OCI-LY1 (cell line): ENCODE data around the gene RAX.

Experiments
- H2AFZ ChIP-seq: fragments of 200-600 bp; sonication (generic), shearing (Covaris generic); 2 replicates; pipeline ENCODE4 v1.6.0; 2014; ENCODE audit warnings: antibody characterized with exemption, mild to moderate bottlenecking, low read length
- H3F3A ChIP-seq: fragments of 200-600 bp; sonication (generic), shearing (Covaris generic); 2 replicates; pipeline ENCODE4 v1.6.0; 2014; ENCODE audit warnings: mild to moderate bottlenecking, antibody characterized with exemption, low read length, moderate library complexity; ENCODE audit not compliant: insufficient read depth
- H3K27ac ChIP-seq: fragments of 200-600 bp; sonication (generic); 2 replicates; pipeline ENCODE4 v1.5.1; 2014; ENCODE audit warnings: low read length, mixed run types, mild to moderate bottlenecking, low read depth; ENCODE audit not compliant: poor library complexity, severe bottlenecking
- H3K27me3 ChIP-seq: fragments of 200-600 bp; sonication (generic); 2 replicates; pipeline ENCODE4 v1.6.0; 2014; ENCODE audit warnings: antibody characterized with exemption, mild to moderate bottlenecking, low read length, moderate library complexity; ENCODE audit not compliant: insufficient read depth
- H3K36me3 ChIP-seq: fragments of 200-600 bp; sonication (generic); 2 replicates; pipeline ENCODE4 v1.6.1; 2014; ENCODE audit warnings: mild to moderate bottlenecking, antibody characterized with exemption, low read length, moderate library complexity, mixed read lengths; ENCODE audit not compliant: insufficient read depth
- H3K4me1 ChIP-seq: fragments of 200-600 bp; sonication (generic); 2 replicates; pipeline ENCODE4 v1.5.1; 2014; ENCODE audit warnings: mild to moderate bottlenecking, low read length, moderate library complexity; ENCODE audit not compliant: insufficient read depth, severe bottlenecking
- H3K4me2 ChIP-seq: fragments of 200-600 bp; sonication (generic), shearing (Covaris generic); 2 replicates; pipeline ENCODE4 v1.6.1; 2014; ENCODE audit warnings: low read length
- H3K4me3 ChIP-seq: fragments of 200-600 bp; sonication (generic); 2 replicates; pipeline ENCODE4 v1.5.1; 2014; ENCODE audit warnings: low read length, low read depth, mild to moderate bottlenecking, mixed read lengths; ENCODE audit not compliant: poor library complexity, severe bottlenecking
- H3K79me2 ChIP-seq: fragments of 200-600 bp; shearing (Covaris generic); 2 replicates; pipeline ENCODE4 v1.6.1; 2016; ENCODE audit warnings: mixed run types, low read length, mixed read lengths; ENCODE audit not compliant: insufficient read depth
- H3K9ac ChIP-seq: fragments of 200-600 bp; sonication (generic), shearing (Covaris generic); 2 replicates; pipeline ENCODE4 v1.6.1; 2014; ENCODE audit warnings: mild to moderate bottlenecking, low read length, mixed read lengths
- H3K9me2 ChIP-seq: fragments of 200-600 bp; sonication (generic), shearing (Covaris generic); 2 replicates; pipeline ENCODE4 v1.6.1; 2014; ENCODE audit warnings: low read depth, mild to moderate bottlenecking, low read length, mixed read lengths
- H3K9me3 ChIP-seq: fragments of 200-600 bp; shearing (Covaris generic); 2 replicates; pipeline ENCODE4 v1.6.1; 2014; ENCODE audit warnings: low read length, mixed read lengths
- H4K20me1 ChIP-seq: fragments of 200-600 bp; sonication (generic), shearing (Covaris generic); 2 replicates; pipeline ENCODE4 v1.6.0; 2016; ENCODE audit warnings: mild to moderate bottlenecking, low read length; ENCODE audit not compliant: insufficient read depth
- EZH2 ChIP-seq: fragments of 200-600 bp; sonication (generic), shearing (Covaris generic); IDR thresholded peaks from 2 replicates; pipeline ENCODE4 v1.8.0; 2017; ENCODE audit warnings: borderline replicate concordance, mixed run types, mild to moderate bottlenecking, antibody characterized with exemption, low read length, moderate library complexity, mixed read lengths
- TF ChIP-seq, protein P1 (sequence below): fragments of 200-600 bp; sonication (generic), shearing (Covaris generic); IDR thresholded peaks from 2 replicates; pipeline ENCODE4 v1.5.1; 2017; ENCODE audit warnings: mild to moderate bottlenecking, antibody characterized with exemption, low read length, moderate library complexity, mixed read lengths

The RAX gene

DNA sequence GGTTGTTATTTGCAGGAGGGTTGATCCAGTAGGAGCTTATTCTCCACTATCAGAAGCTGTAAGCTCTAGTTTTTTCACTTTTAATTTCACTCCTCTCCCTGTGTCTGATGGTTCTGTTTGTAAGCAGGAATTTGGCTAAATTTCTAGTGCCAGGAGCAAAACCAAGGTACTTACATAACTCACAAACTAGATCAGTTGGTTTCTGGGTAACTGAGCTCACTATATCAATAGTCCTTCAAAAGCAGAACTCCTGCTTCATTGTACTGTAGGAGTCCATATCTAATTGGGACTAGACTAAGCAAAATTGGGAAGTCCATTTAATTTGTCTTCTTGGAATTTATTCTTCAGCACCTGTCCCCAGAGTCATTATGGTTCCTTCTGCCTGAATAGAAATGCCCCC lies 20.1 kb upstream of the RAX start:
- Histone ChIP-seq H3K27ac (no peak overlapping the region), H3K9me2 (no peaks in the 10 kb centered on the region), H3K36me3 (no peaks in the 10 kb centered on the region), H3K9ac (no peak overlapping the region), H3F3A (no peaks in the 10 kb centered on the region), H4K20me1 (no peaks in the 10 kb centered on the region), H2AFZ (no peak overlapping the region), H3K79me2 (no peaks in the 10 kb centered on the region), H3K4me2 (no peak overlapping the region), H3K4me1 (no peaks in the 10 kb centered on the region), H3K27me3 (no peaks in the 10 kb centered on the region), H3K9me3 (no peaks in the 10 kb centered on the region), H3K4me3 (no peak overlapping the region)
- no peak for TF ChIP-seq EZH2
- TF ChIP-seq, protein P1, sequence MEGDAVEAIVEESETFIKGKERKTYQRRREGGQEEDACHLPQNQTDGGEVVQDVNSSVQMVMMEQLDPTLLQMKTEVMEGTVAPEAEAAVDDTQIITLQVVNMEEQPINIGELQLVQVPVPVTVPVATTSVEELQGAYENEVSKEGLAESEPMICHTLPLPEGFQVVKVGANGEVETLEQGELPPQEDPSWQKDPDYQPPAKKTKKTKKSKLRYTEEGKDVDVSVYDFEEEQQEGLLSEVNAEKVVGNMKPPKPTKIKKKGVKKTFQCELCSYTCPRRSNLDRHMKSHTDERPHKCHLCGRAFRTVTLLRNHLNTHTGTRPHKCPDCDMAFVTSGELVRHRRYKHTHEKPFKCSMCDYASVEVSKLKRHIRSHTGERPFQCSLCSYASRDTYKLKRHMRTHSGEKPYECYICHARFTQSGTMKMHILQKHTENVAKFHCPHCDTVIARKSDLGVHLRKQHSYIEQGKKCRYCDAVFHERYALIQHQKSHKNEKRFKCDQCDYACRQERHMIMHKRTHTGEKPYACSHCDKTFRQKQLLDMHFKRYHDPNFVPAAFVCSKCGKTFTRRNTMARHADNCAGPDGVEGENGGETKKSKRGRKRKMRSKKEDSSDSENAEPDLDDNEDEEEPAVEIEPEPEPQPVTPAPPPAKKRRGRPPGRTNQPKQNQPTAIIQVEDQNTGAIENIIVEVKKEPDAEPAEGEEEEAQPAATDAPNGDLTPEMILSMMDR = no peak

DNA sequence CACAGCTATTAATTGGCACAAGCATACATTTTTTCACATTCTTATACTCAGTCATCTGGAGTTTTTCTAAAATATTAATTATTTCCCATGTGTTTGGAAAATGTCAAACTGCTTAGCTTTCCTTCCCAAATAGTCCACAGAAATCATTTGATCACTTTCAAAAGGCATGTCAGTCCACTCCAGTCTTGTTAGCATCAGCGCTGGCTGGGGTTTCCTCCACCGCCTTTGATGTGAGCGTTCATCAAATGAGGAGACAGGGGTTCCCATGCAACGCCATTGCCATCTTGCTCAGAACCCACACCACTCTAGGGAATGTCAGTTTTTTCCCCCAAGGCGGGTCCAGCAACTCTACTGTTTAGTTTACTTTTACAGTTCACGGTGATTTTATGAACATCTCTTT lies 13.1 kb upstream of the RAX start:
- H3K4me3 ChIP-seq = no peak overlapping the region
- H3K4me2 ChIP-seq = no peak overlapping the region
- no peaks in the 10 kb centered on the region for H3K27me3 ChIP-seq
- no peaks in the 10 kb centered on the region for H4K20me1 ChIP-seq
- H3K9me2 ChIP-seq = no peaks in the 10 kb centered on the region
- no peaks in the 10 kb centered on the region for H3F3A ChIP-seq
- H3K27ac ChIP-seq = no peak overlapping the region
- H2AFZ ChIP-seq = no peak overlapping the region
- H3K9me3 ChIP-seq = no peaks in the 10 kb centered on the region
- TF ChIP-seq, protein P1 = no peak
- no peaks in the 10 kb centered on the region for H3K79me2 ChIP-seq
- H3K4me1 ChIP-seq = no peaks in the 10 kb centered on the region
- no peak overlapping the region for H3K9ac ChIP-seq
- H3K36me3 ChIP-seq = no peaks in the 10 kb centered on the region

DNA sequence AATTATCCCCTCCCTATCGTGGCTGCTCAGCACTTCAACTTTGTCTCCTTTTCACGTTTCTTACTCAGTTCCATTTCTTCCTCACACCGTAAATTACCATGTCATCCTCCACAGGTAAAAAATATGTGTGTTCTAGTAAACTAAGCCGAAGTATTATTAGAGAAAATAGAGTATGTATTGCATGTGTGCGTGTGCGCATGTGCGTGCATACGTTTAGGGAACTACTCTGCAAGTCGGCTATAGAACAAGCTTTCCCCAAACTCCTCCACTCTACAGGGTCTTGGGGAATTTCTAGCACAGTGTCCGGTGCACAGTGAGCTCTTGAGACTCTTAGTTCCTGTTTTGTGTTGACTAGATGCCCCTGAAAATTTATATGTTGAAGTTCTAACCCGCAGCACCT lies 9.1 kb upstream of the RAX start:
- Histone ChIP-seq H4K20me1 (no peaks in the 10 kb centered on the region), H2AFZ (no peak overlapping the region), H3K4me2 (no peak overlapping the region), H3K4me1 (no peaks in the 10 kb centered on the region), H3K27ac (no peak overlapping the region), H3F3A (no peaks in the 10 kb centered on the region), H3K9ac (no peak overlapping the region), H3K9me2 (no peaks in the 10 kb centered on the region), H3K27me3 (0 out of 2 replicates have a peak, but pooled peaks cover 3% of the 10 kb centered on the region), H3K9me3 (no peaks in the 10 kb centered on the region), H3K79me2 (no peaks in the 10 kb centered on the region), H3K4me3 (no peak overlapping the region), H3K36me3 (no peaks in the 10 kb centered on the region)
- TF ChIP-seq EZH2 = no peak
- TF ChIP-seq, protein P1 = no peak
